Activated CD4-positive, alpha-beta memory T cell treated with anti-CD3 and anti-CD28 coated beads for 36 hours (primary cell): ENCODE data around the gene OLFML2B. TPM values are rescaled to one million over a fixed set of nuclear protein-coding genes. Genes with fewer than 3 reads are reported as not detected.
A peak's percentile ranks its signal among the peaks of the same experiment; 100 is the strongest.
"Not testable (repeated sequence)": the region's sequence is repeated elsewhere in the genome, so short reads cannot be mapped to it uniquely, and the experiment has no call there.

Source experiments
- CTCF ChIA-PET: fragments of 350-600 bp; sonication (Branson Sonifier 250); formaldehyde crosslinking; loops from one replicate; lab custom pipeline; 2021; ENCODE audit warnings: antibody characterized with exemption, inconsistent platforms; lab: Charles Lee
- POLR2A ChIA-PET: fragments of 350-600 bp; sonication (Branson Sonifier 250); formaldehyde crosslinking; loops from one replicate; lab custom pipeline; 2021; ENCODE audit warnings: antibody characterized with exemption; lab: Charles Lee
- DNase-seq: peaks from one replicate; pipeline ENCODE4 v3.0.0-alpha.2; 2020
- H3K27ac Mint-ChIP-seq: one replicate; pipeline ENCODE4 v1.8.0; 2021; ENCODE audit warnings: mixed read lengths
- H3K27me3 Mint-ChIP-seq: one replicate; pipeline ENCODE4 v1.8.0; 2021; ENCODE audit warnings: mixed read lengths
- H3K36me3 Mint-ChIP-seq: one replicate; pipeline ENCODE4 v1.8.0; 2021; ENCODE audit warnings: mixed read lengths
- H3K4me1 Mint-ChIP-seq: one replicate; pipeline ENCODE4 v1.8.0; 2021; ENCODE audit warnings: low read depth, mixed read lengths
- H3K4me3 Mint-ChIP-seq: one replicate; pipeline ENCODE4 v1.8.0; 2021; ENCODE audit warnings: mild to moderate bottlenecking, mixed read lengths
- H3K9me3 Mint-ChIP-seq: one replicate; pipeline ENCODE4 v1.8.0; 2021; ENCODE audit warnings: mixed read lengths
- intact Hi-C: fragments of 100-400 bp; cut with micrococcal nuclease; formaldehyde crosslinking; loops from one replicate; pipeline ENCODE4 v1.15.1; 2023
- total RNA-seq, 2 experiments: library from RNA; stranded (reverse); gene quantifications; one replicate each; pipeline ENCODE4 v1.2.3, GENCODE V29; 2021

Gene OLFML2B
- total RNA-seq, 2 experiments from 2014 or later: not detected

DNA sequence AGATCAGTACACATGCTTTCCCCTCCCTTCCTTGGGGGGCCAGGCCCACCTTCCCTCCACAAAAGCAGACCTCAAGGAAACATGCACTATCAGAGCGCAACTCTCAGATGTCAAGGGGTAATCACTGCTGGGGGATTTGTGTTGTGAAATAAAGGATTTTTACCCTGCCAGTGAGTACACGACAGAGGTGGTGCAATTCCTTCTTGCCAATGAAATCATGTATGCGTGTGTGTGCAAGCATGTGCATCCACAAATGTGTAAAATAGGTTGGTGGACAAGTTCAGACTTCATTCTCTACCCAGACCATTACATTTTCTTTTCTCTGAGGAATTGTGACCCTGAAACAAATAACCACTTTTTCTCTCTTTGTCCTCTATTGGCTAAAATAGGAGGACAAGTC is 36.1 kb upstream of the OLFML2B start:
- DNase-seq: no peak
- Mint-ChIP-seq H3K27me3 (peaks cover 15% of the 10 kb centered on the region), H3K36me3 (no peaks in the 10 kb centered on the region), H3K4me3 (no peak overlapping the region), H3K4me1 (no peaks in the 10 kb centered on the region), H3K9me3 (no peaks in the 10 kb centered on the region), H3K27ac (no peak overlapping the region)
- POLR2A ChIA-PET: no interaction called here
- CTCF ChIA-PET: no interaction called here
- intact Hi-C loops: loop anchor here (5.0 kb wide), 1 partner anchor 788 kb away; no protein-coding TSS in a partner anchor

DNA sequence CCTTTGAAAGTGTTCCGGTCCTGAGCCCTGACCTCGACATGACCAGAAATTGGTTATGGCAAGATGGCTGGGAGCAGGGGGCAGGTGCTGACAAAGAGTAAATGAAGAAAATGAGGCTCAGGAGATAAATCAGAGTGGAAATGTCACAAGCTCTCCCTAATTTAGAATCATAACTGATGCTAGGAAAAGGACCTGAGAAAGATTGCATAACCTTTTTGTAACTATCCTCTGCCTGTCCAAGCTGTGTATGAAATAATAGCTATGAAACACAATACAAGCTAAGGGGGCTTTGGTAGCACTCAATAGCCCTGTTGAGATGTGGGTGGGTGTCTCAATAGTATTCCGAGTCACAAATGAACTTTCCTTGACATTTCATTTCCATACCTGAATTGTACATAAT is 32.9 kb upstream of the OLFML2B start:
- no peak overlapping the region for H3K27ac Mint-ChIP-seq
- intact Hi-C loops: loop anchor here (1.0 to 5.0 kb wide), 3 partner anchors 220 to 791 kb away; no protein-coding TSS in a partner anchor
- CTCF ChIA-PET: interaction anchor here (0.6 to 1.5 kb wide), 21 partner anchors 12 to 792 kb away, joined by 3 to 27 read pairs (median 4); partner anchors contain the start of genes NOS1AP and OLFML2B
- no peaks in the 10 kb centered on the region for H3K4me1 Mint-ChIP-seq
- H3K9me3 Mint-ChIP-seq: no peaks in the 10 kb centered on the region
- H3K27me3 Mint-ChIP-seq: peaks cover 9% of the 10 kb centered on the region
- H3K4me3 Mint-ChIP-seq: no peak overlapping the region
- H3K36me3 Mint-ChIP-seq: no peaks in the 10 kb centered on the region
- no peak for DNase-seq
- POLR2A ChIA-PET: no interaction called here

DNA sequence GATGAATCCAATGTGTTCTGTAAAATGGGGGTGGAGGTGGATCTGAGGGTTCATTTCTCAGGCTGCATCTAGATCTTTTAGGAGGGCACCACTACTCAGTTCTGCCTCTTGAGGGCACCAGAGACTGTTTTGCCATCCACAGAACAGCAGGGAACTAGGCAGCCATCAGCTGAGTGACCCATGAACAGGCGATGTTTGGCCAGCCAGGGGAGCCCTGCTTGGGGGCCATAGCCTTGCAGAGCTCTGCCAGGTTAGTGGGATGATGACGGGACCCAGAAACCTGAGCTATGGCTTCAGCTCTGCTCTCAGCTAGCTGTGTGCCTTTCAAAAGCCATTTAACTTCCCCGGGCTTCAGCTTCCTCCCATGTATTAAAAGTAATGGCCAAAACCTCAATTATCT is 32.4 kb upstream of the OLFML2B start:
- H3K4me3 Mint-ChIP-seq: no peak overlapping the region
- no peaks in the 10 kb centered on the region for H3K9me3 Mint-ChIP-seq
- no peaks in the 10 kb centered on the region for H3K4me1 Mint-ChIP-seq
- H3K36me3 Mint-ChIP-seq: no peaks in the 10 kb centered on the region
- CTCF ChIA-PET: interaction anchor here (0.6 to 1.5 kb wide), 22 partner anchors 13 to 1260 kb away, joined by 3 to 27 read pairs (median 4); partner anchors contain the start of genes NOS1AP and OLFML2B
- POLR2A ChIA-PET: no interaction called here
- DNase-seq: peak; percentile 63
- peaks cover 9% of the 10 kb centered on the region for H3K27me3 Mint-ChIP-seq
- intact Hi-C loops: loop anchor here (1.0 to 5.0 kb wide), 3 partner anchors 220 to 791 kb away; no protein-coding TSS in a partner anchor
- no peak overlapping the region for H3K27ac Mint-ChIP-seq

DNA sequence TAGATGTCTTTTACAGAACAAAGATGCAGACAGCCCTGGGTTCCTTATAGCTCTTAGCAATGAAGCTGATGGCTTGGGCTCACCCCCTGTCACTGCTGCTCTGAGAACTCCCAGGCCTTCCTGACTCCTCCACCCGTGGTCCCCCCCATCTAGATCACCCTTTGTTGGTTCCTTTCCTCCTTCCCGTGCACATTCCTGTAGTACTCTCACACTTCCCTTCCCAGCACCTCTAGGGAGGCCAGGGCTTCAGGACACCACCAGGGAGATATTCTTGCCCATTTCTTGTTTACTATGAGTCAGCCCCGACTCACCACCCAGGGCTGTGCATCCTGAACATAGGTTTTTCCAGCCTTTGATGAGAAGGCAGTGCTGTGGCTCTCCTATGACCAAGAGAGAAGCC is 31.4 kb upstream of the OLFML2B start:
- Mint-ChIP-seq H3K9me3 (no peaks in the 10 kb centered on the region), H3K36me3 (no peaks in the 10 kb centered on the region), H3K4me1 (no peaks in the 10 kb centered on the region), H3K4me3 (no peak overlapping the region), H3K27me3 (peaks cover 6% of the 10 kb centered on the region), H3K27ac (no peak overlapping the region)
- ChIA-PET POLR2A (no interaction called here), CTCF (no interaction called here)
- intact Hi-C loops: loop anchor here (5.0 kb wide), 1 partner anchor 792 kb away; no protein-coding TSS in a partner anchor
- no peak for DNase-seq

DNA sequence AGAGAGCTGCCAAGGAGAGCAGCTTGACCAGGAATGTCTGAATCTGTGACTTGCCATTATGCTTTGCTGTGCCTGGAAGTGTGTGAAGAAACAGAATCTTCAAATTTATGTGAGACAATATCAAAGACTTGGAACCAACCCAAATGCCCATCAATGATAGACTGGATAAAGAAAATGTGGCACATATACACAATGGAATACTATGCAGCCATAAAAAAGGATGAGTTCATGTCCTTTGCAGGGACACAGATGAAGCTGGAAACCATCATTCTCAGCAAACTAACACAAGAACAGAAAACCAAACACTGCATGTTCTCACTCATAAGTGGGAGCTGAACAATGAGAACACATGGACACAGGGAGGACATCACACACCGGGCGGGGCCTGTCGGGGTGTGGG is 30.3 kb upstream of the OLFML2B start:
- H3K36me3 Mint-ChIP-seq, H3K9me3 Mint-ChIP-seq, POLR2A ChIA-PET, intact Hi-C loops, H3K27me3 Mint-ChIP-seq, H3K4me3 Mint-ChIP-seq, H3K27ac Mint-ChIP-seq, DNase-seq, CTCF ChIA-PET, H3K4me1 Mint-ChIP-seq: not testable (repeated sequence)

DNA sequence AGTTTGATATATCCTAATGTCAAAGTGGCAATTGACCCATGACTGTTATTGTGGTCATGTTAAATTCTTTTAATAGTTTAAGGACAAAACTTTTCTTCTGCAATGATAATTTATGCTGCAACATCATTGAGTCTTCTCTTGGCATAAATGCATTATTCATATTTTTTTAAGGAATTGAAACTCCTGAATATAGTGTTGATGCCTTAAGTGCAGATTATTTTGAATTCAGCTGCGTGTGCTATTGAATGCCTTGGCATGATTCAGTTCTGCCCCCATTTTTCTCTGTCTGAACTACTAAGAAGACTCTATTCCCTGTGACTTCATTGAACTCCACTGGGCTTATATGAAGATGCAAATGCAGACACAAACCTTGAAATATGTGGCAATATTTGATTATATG is 23.3 kb upstream of the OLFML2B start:
- H3K36me3 Mint-ChIP-seq: peaks cover 2% of the 10 kb centered on the region
- ChIA-PET POLR2A (no interaction called here), CTCF (interaction anchor here (2.8 kb wide), 1 partner anchor 9 kb away, joined by 11 read pairs; no protein-coding TSS in a partner anchor)
- H3K27ac Mint-ChIP-seq: no peak overlapping the region
- H3K4me1 Mint-ChIP-seq: no peaks in the 10 kb centered on the region
- intact Hi-C loops: no loop called here
- no peak for DNase-seq
- H3K4me3 Mint-ChIP-seq: no peak overlapping the region
- H3K9me3 Mint-ChIP-seq: peaks cover 3% of the 10 kb centered on the region
- H3K27me3 Mint-ChIP-seq: peaks cover 4% of the 10 kb centered on the region

DNA sequence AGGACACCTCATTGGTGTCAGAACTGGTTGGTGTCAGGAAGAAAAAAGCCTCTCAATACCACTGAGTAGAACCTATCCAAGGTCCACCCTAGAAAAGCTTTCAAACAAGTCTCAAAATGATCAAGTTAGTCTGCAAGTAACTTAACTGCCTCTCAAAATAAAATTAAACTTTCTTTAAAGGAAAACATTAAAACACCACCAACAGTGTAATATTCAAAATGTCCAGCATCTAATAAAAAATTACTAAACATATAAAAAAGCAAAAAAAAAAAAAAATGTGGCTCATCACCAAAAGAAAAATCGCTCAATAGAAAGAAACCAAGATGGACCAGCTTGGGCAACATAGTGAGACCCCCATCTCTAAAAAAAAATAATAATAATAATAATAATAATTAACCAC is 18.7 kb upstream of the OLFML2B start:
- H3K9me3 Mint-ChIP-seq: peaks cover 4% of the 10 kb centered on the region
- POLR2A ChIA-PET: no interaction called here
- H3K36me3 Mint-ChIP-seq: peaks cover 2% of the 10 kb centered on the region
- intact Hi-C loops: no loop called here
- H3K4me3 Mint-ChIP-seq: no peak overlapping the region
- DNase-seq: no peak
- no peak overlapping the region for H3K27ac Mint-ChIP-seq
- H3K4me1 Mint-ChIP-seq: no peaks in the 10 kb centered on the region
- CTCF ChIA-PET: interaction anchor here (1.5 to 1.8 kb wide), 2 partner anchors 8 to 14 kb away, joined by 5 read pairs; no protein-coding TSS in a partner anchor
- H3K27me3 Mint-ChIP-seq: peaks cover 9% of the 10 kb centered on the region

DNA sequence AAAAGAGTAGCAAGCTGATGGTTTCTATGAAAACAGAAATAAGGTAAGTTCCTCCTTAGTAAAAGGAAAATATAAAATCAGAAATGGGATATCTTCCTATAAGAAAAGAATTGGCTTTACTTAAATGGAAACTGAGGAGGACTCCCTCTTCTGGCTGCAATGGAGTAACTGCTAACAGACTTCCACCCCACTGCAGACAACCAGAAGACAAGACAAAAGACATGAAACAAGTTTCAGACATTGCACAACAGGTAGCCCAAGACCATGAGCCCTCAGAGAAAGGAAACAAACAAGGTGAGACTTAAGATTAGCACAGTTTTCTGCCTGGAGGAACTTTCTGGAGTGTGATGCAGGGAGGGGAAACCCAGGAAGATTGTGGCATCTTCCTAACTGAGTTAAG is 17.0 kb upstream of the OLFML2B start:
- no peak for DNase-seq
- ChIA-PET POLR2A (no interaction called here), CTCF (interaction anchor here (0.7 to 1.4 kb wide), 2 partner anchors 16 to 248 kb away, joined by 4 to 10 read pairs; no protein-coding TSS in a partner anchor)
- intact Hi-C loops: no loop called here
- Mint-ChIP-seq H3K9me3 (peaks cover 4% of the 10 kb centered on the region), H3K36me3 (peaks cover 2% of the 10 kb centered on the region), H3K4me3 (no peak overlapping the region), H3K27me3 (peaks cover 10% of the 10 kb centered on the region), H3K27ac (no peak overlapping the region), H3K4me1 (no peaks in the 10 kb centered on the region)

DNA sequence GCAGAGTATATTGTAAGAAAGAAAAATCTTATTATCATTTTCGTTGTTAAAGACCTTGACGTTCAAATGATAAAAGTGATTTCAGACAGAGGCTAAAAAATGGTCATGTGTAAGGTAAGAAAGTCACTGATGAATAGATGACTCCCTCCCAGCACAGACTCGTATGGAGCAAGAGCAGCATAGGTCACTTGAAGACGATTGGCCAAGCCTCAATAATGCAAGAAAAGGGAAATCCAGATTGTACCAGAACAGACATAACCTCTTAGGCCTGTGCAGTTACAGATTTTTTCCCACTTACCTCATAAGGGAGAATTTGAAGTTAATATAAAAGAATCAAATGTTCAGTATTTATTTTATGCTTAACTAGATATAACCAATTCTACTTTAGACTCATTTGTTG is 16.3 kb upstream of the OLFML2B start:
- POLR2A ChIA-PET: no interaction called here
- peaks cover 4% of the 10 kb centered on the region for H3K9me3 Mint-ChIP-seq
- H3K4me3 Mint-ChIP-seq: no peak overlapping the region
- H3K27ac Mint-ChIP-seq: no peak overlapping the region
- intact Hi-C loops: no loop called here
- peaks cover 2% of the 10 kb centered on the region for H3K36me3 Mint-ChIP-seq
- DNase-seq: no peak
- peaks cover 4% of the 10 kb centered on the region for H3K4me1 Mint-ChIP-seq
- CTCF ChIA-PET: no interaction called here
- H3K27me3 Mint-ChIP-seq: peaks cover 10% of the 10 kb centered on the region

DNA sequence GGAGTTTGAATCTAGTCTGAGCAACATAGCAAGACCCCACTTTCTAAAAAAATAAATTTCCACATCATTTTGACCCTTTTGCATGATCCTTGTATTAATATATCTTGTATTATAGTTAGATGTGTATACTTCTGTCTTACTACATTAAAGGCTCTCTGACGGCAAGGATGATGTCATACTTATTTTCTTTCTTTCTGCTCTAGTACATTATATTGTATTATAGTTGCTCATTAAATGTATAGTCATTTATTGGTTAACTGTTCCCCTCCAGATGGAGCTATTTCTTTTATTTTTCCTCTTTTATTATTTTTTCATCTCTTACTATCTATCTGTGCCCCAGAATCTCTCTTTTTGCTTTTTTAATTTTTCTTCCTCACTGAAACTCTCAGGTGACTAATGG is 15.0 kb upstream of the OLFML2B start:
- H3K27ac Mint-ChIP-seq: no peak overlapping the region
- ChIA-PET POLR2A (no interaction called here), CTCF (interaction anchor here (2.4 to 5.8 kb wide), 3 partner anchors 10 to 246 kb away, joined by 11 to 144 read pairs (median 15); partner anchors contain the start of gene OLFML2B)
- H3K27me3 Mint-ChIP-seq: peaks cover 15% of the 10 kb centered on the region
- intact Hi-C loops: loop anchor here (10.0 kb wide), 1 partner anchor 394 kb away; no protein-coding TSS in a partner anchor
- DNase-seq: no peak
- H3K36me3 Mint-ChIP-seq: peaks cover 2% of the 10 kb centered on the region
- peaks cover 4% of the 10 kb centered on the region for H3K4me1 Mint-ChIP-seq
- peaks cover 4% of the 10 kb centered on the region for H3K9me3 Mint-ChIP-seq
- no peak overlapping the region for H3K4me3 Mint-ChIP-seq

DNA sequence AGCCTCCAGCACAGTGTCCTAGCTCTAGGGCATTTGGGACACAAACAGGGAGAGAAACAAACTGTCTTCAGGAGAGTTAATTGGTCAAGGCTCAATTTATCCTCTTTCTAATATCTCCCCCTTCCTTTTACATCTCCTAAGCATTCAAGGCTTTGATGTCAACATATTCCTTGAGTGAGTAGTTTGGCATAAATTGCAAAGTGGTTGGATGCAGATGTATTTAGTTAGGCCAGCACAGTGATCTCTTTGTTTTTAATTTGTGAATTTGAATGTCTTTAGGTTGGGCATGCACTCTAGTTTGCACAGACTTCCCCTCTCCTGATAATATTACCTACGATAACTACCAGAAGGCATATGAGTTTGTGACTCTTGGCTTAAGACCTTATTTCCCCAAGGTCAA is 12.5 kb upstream of the OLFML2B start:
- H3K36me3 Mint-ChIP-seq: no peaks in the 10 kb centered on the region

DNA sequence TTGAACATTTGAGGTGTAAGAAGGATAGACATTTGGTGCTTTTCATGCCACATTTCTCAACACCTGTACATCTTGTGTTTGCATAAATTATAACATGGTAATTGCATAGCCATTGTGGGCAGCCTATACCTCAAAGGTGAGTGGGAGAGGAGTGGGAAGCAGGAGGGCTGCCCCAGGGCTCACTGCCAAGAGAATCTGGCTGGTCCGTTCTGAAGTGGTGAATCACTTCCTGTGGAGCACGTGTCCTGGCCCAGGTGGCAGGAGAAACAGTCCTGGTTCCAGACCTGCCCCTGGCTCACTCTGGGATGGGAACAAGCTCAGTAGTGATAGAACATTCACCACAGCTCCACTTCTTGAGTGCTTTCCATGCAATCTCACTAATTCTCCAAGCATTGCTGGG is 11.6 kb upstream of the OLFML2B start:
- no peak overlapping the region for H3K27ac Mint-ChIP-seq
- H3K9me3 Mint-ChIP-seq: no peaks in the 10 kb centered on the region
- H3K4me1 Mint-ChIP-seq: peaks cover 4% of the 10 kb centered on the region
- H3K27me3 Mint-ChIP-seq: peaks cover 12% of the 10 kb centered on the region
- H3K36me3 Mint-ChIP-seq: no peaks in the 10 kb centered on the region
- ChIA-PET POLR2A (no interaction called here), CTCF (interaction anchor here (0.7 to 5.8 kb wide), 4 partner anchors 8 to 243 kb away, joined by 3 to 144 read pairs (median 6); partner anchors contain the start of gene OLFML2B)
- intact Hi-C loops: loop anchor here (10.0 kb wide), 1 partner anchor 390 kb away; no protein-coding TSS in a partner anchor
- no peak overlapping the region for H3K4me3 Mint-ChIP-seq
- DNase-seq: peak; percentile 29

More for the DNA sequence above, 12.5 kb upstream of the OLFML2B start:
- intact Hi-C loops: loop anchor here (2.0 to 10.0 kb wide), 2 partner anchors 269 to 391 kb away; partner anchors contain the start of gene ATF6
- Mint-ChIP-seq H3K27me3 (peaks cover 11% of the 10 kb centered on the region), H3K27ac (no peak overlapping the region), H3K4me3 (no peak overlapping the region), H3K4me1 (peaks cover 4% of the 10 kb centered on the region), H3K9me3 (no peaks in the 10 kb centered on the region)
- CTCF ChIA-PET: interaction anchor here (0.6 to 5.8 kb wide), 8 partner anchors 8 to 286 kb away, joined by 3 to 144 read pairs (median 5); partner anchors contain the start of gene DUSP12
- DNase-seq: no peak
- POLR2A ChIA-PET: interaction anchor here (0.9 kb wide), 1 partner anchor 244 kb away, joined by 6 read pairs; no protein-coding TSS in a partner anchor
